Measurements from ENCODE around the gene MGAT4A.

DNA sequence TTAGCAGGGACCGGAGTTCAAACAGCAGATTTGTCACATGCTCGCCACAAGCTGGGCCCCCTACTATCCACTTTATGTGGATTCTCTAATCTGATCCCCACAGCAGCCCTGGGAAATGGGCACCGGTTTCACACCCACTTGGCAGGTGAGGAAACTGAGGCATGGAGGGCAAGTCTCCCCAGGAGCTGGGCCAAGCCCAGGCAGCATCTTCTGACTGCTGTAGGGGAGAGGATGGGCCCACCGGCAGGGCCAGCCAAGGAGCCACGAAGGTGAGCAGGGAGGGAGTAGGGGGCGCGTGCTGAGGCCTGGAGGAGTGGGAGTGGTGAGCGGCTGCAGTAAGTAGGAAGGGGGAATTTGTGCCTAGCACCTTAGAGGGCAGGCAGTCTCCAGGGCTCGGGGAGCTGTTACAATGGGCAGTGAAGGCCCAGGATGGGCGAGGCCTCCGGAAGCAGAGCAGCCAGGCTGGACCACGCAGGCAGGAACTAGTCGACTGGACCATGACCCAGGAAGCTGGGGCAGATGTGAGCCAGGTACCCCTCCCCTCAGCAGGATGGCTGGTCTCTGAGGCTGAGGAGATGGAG is 159.7 kb downstream of the MGAT4A start:
- TF ChIP-seq POLR2AphosphoS5 (IDR thresholded peaks at IDR 0.05; ENCODE audit: borderline replicate concordance, low read depth, low read length) (no peak), EZH2 (IDR thresholded peaks at IDR 0.05) (no peak)
